Measurements from ENCODE around the gene SLC16A11. TPM values are rescaled to one million over a fixed set of nuclear protein-coding genes. Genes with fewer than 3 reads are reported as not detected.

SLC16A11 gene
- total and polyA plus RNA-seq, 9 of the 15 experiments (the other 6 are each of a cell fraction or from before 2014, with no cell fraction given), result not detected

DNA sequence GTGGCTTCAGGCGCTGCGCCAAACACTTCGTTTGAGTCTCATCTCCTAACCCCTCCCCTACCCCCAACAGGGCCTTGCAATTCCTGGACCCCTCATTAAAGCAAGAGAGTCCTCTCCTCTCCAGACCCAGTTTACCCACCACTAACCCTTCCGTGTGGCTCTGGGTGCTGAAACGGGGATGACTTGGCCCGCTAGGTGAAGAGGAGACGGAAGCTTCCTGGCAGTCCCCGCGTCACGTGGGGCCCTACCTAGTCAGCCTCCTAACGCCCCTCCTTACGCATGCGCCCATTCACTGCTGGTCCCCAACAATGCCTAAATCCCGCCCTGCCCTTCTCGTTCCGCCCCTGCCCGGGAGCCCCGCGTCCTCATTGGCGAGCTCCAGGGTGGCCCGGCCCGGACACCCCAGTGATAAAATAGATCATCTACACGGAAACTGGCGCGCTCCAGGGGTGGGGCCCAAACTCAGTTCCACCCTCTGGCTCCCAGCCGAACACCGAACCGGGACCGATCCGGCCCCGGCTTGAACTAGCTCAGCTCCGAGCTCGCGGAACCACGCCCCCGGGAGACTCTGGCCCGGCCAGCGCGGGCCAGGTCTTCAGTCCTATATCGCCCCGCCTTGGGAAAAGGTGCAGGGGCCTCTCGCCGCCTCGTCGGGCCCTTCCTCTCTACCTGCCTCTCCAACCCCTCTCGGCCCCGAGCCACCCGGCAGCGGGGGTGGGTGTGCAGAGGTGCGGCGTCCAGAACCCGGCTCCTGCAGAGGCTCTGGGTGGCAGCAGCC is 8.1 kb downstream of the SLC16A11 start, which contains the start of gene SLC16A13 (continued):
- TF ChIP-seq NCOA4 (IDR thresholded peaks at IDR 0.05; ENCODE audit: partially characterized antibody) (no peak), FOSL1 (tag; conservative IDR thresholded peaks at IDR 0.05) (0 out of 2 replicates have a peak, but pooled peaks have one; percentile 25), ZNF408 (CRISPR knock-in tag; IDR thresholded peaks at IDR 0.05; ENCODE audit: low read depth) (no peak), POLR2H (tag; IDR thresholded peaks at IDR 0.05; ENCODE audit: low read depth) (peak; percentile 72), NFE2 (IDR thresholded peaks at IDR 0.05; ENCODE audit: low read depth) (no peak), FOXJ2 (tag; IDR thresholded peaks at IDR 0.05) (no peak), CEBPB (tag; IDR thresholded peaks at IDR 0.05) (no peak), ZNF507 (tag; conservative IDR thresholded peaks at IDR 0.05) (no peak), POLR3G (IDR thresholded peaks at IDR 0.05; ENCODE audit: extremely low read depth, insufficient read length, insufficient replicate concordance) (no peak), STAT5B (CRISPR knock-in tag; IDR thresholded peaks at IDR 0.05) (no peak), ZFP30 (CRISPR knock-in tag; IDR thresholded peaks at IDR 0.05; ENCODE audit: borderline replicate concordance) (no peak), ZSCAN32 (CRISPR knock-in tag; IDR thresholded peaks at IDR 0.05) (no peak), HDAC6 (IDR thresholded peaks at IDR 0.05; ENCODE audit: low read depth, low read length) (no peak), RNF2 (IDR thresholded peaks at IDR 0.05) (no peak)
- TF ChIP-seq, protein P1, sequence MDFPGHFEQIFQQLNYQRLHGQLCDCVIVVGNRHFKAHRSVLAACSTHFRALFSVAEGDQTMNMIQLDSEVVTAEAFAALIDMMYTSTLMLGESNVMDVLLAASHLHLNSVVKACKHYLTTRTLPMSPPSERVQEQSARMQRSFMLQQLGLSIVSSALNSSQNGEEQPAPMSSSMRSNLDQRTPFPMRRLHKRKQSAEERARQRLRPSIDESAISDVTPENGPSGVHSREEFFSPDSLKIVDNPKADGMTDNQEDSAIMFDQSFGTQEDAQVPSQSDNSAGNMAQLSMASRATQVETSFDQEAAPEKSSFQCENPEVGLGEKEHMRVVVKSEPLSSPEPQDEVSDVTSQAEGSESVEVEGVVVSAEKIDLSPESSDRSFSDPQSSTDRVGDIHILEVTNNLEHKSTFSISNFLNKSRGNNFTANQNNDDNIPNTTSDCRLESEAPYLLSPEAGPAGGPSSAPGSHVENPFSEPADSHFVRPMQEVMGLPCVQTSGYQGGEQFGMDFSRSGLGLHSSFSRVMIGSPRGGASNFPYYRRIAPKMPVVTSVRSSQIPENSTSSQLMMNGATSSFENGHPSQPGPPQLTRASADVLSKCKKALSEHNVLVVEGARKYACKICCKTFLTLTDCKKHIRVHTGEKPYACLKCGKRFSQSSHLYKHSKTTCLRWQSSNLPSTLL (IDR thresholded peaks at IDR 0.05), result no peak
- TF ChIP-seq, protein P2, sequence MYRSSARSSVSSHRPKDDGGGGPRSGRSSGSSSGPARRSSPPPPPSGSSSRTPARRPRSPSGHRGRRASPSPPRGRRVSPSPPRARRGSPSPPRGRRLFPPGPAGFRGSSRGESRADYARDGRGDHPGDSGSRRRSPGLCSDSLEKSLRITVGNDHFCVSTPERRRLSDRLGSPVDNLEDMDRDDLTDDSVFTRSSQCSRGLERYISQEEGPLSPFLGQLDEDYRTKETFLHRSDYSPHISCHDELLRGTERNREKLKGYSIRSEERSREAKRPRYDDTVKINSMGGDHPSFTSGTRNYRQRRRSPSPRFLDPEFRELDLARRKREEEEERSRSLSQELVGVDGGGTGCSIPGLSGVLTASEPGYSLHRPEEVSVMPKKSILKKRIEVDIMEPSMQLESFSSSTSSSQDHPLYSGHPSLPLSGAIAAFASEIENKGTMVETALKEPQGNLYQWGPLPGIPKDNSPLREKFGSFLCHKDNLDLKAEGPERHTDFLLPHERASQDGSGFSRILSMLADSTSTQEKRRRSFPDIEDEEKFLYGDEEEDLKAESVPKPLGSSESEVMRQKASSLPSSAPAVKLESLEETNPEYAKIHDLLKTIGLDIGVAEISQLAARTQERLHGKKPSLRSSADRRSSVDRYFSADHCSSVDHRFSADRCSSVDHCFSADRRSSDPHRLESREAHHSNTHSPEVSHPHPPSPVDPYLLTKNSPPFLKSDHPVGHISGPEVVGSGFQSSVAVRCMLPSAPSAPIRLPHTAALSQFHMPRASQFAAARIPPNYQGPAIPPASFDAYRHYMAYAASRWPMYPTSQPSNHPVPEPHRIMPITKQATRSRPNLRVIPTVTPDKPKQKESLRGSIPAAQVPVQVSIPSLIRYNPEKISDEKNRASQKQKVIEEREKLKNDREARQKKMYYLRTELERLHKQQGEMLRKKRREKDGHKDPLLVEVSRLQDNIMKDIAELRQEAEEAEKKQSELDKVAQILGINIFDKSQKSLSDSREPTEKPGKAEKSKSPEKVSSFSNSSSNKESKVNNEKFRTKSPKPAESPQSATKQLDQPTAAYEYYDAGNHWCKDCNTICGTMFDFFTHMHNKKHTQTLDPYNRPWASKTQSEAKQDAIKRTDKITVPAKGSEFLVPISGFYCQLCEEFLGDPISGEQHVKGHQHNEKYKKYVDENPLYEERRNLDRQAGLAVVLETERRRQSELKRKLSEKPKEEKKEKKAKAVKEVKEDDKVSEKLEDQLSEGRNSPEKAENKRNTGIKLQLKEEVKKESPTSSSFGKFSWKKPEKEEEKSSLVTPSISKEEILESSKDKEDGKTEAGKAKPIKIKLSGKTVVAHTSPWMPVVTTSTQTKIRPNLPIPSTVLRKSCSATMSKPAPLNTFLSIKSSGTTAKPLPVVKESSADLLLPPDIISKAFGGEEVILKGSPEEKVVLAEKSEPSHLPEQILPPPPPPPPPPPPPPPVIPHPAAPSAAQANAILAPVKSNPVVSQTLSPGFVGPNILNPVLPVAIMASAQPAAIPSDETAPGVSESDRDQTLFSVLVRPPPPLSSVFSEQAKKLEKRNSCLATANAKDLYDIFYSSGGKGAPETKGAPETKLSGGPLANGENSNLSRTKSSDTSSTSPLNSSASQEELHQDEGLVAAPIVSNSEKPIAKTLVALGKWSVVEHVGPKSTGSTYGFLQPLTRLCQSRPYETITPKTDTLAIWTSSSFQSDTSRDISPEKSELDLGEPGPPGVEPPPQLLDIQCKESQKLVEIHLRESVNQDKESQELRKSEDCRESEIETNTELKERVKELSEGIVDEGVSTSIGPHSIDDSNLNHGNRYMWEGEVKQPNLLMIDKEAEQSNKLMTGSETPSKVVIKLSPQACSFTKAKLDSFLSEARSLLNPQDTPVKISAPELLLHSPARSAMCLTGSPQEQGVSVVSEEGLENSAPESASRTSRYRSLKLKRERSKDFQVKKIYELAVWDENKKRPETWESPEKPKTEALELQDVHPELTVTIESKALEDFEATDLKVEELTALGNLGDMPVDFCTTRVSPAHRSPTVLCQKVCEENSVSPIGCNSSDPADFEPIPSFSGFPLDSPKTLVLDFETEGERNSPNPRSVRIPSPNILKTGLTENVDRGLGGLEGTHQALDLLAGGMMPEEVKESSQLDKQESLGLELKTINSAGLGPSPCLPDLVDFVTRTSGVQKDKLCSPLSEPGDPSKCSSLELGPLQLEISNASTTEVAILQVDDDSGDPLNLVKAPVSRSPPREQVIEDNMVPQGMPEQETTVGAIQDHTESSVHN (IDR thresholded peaks at IDR 0.05; ENCODE audit: borderline replicate concordance in 1 of 2, low read depth in 1 of 2), result no peak
